IMR-90 (cell line): ENCODE data around the gene TGFA. TPM values are rescaled to one million over a fixed set of nuclear protein-coding genes. Genes with fewer than 3 reads are reported as not detected.

ENCODE experiments used
- ATAC-seq: fragments of 200-7000 bp; cut with Tn5 transposase; 2 replicates; pipeline ENCODE4 v1.9.1; 2020; ENCODE audit warnings: low read depth, mild to moderate bottlenecking, moderate library complexity
- BruUV-seq: library from RNA; stranded (reverse); fragments of 400-500 nt; replicated peaks from 2 replicates; lab custom pipeline; 2021; lab: Mats Ljungman, UMichigan
- CTCF ChIA-PET: fragments of 300-600 bp; formaldehyde crosslinking; extraction: SDS; loops from one replicate; lab custom pipeline; 2021; ENCODE audit warnings: antibody characterized with exemption; lab: Yijun Ruan, JAX
- POLR2A ChIA-PET: fragments of 300-600 bp; sonication (Branson Sonifier 250); formaldehyde crosslinking; loops from one replicate; lab custom pipeline; 2022; ENCODE audit warnings: antibody characterized with exemption; ENCODE audit not compliant: unreplicated experiment; lab: Charles Lee
- DNase-seq: peaks from one replicate; pipeline ENCODE4 v3.0.0; 2013
- H2AFZ ChIP-seq: replicated peaks from 2 replicates; pipeline ENCODE3; 2013; ENCODE audit warnings: low read length, mild to moderate bottlenecking; ENCODE audit not compliant: poor library complexity
- H2AK5ac ChIP-seq: 2 replicates; pipeline ENCODE4 v1.6.1; 2013; ENCODE audit warnings: low read depth, low read length, inconsistent platforms
- H2AK9ac ChIP-seq: replicated peaks from 2 replicates; pipeline ENCODE3; 2013; ENCODE audit warnings: mild to moderate bottlenecking, low read depth, low read length, moderate library complexity; ENCODE audit not compliant: poor library complexity
- H2BK120ac ChIP-seq: 2 replicates; pipeline ENCODE4 v1.6.1; 2013; ENCODE audit warnings: low read depth, low read length, inconsistent platforms
- H2BK15ac ChIP-seq: 3 replicates; pipeline ENCODE4 v1.6.1; 2013; ENCODE audit warnings: low read depth, low read length, inconsistent platforms
- H2BK20ac ChIP-seq: 2 replicates; pipeline ENCODE4 v1.6.1; 2013; ENCODE audit warnings: low read depth, mild to moderate bottlenecking, inconsistent platforms, low read length, moderate library complexity
- H2BK5ac ChIP-seq: 2 replicates; pipeline ENCODE4 v1.6.1; 2013; ENCODE audit warnings: mild to moderate bottlenecking, low read depth, low read length, inconsistent platforms; ENCODE audit not compliant: poor library complexity, severe bottlenecking
- H3K14ac ChIP-seq: replicated peaks from 2 replicates; pipeline ENCODE4 v1.6.1; 2013; ENCODE audit warnings: low read depth, low read length, inconsistent platforms
- H3K18ac ChIP-seq: 2 replicates; pipeline ENCODE4 v1.6.1; 2013; ENCODE audit warnings: low read depth, low read length, control low read depth
- H3K23ac ChIP-seq: 2 replicates; pipeline ENCODE4 v1.6.1; 2013; ENCODE audit warnings: low read depth, low read length, inconsistent platforms
- H3K27ac ChIP-seq: 2 replicates; pipeline ENCODE4 v1.5.1; 2013; ENCODE audit warnings: mild to moderate bottlenecking, control low read depth, low read length; ENCODE audit not compliant: insufficient read depth
- H3K27me3 ChIP-seq: 2 replicates; pipeline ENCODE4 v1.6.1; 2013; ENCODE audit warnings: low read length; ENCODE audit not compliant: control insufficient read depth, insufficient read depth
- H3K36me3 ChIP-seq: 2 replicates; pipeline ENCODE4 v1.6.1; 2013; ENCODE audit warnings: low read length, mixed read lengths; ENCODE audit not compliant: control insufficient read depth, insufficient read depth
- H3K4ac ChIP-seq: 2 replicates; pipeline ENCODE4 v1.6.1; 2013; ENCODE audit warnings: low read depth, low read length, inconsistent platforms
- H3K4me1 ChIP-seq: 2 replicates; pipeline ENCODE4 v1.6.1; 2013; ENCODE audit warnings: low read length, mixed read lengths; ENCODE audit not compliant: control insufficient read depth, insufficient read depth
- H3K4me2 ChIP-seq: 2 replicates; pipeline ENCODE4 v1.6.1; 2013; ENCODE audit warnings: low read depth, mild to moderate bottlenecking, control low read depth, low read length, moderate library complexity
- H3K4me3 ChIP-seq: 2 replicates; pipeline ENCODE4 v1.5.1; 2013; ENCODE audit warnings: low read depth, mild to moderate bottlenecking, control low read depth, low read length, moderate library complexity; ENCODE audit not compliant: insufficient read depth
- H3K56ac ChIP-seq: 2 replicates; pipeline ENCODE4 v1.6.1; 2013; ENCODE audit warnings: low read length, inconsistent platforms; ENCODE audit not compliant: insufficient read depth; ENCODE audit errors: extremely low read depth
- H3K79me1 ChIP-seq, 2 experiments: 2 replicates each; pipeline ENCODE4 v1.6.1; 2013; ENCODE audit warnings: low read length in 2 of 2, inconsistent platforms in 1 of 2, low read depth in 1 of 2
- H3K9ac ChIP-seq: 2 replicates; pipeline ENCODE4 v1.6.1; 2013; ENCODE audit warnings: low read depth, low read length, control low read depth
- H3K9me1 ChIP-seq: 2 replicates; pipeline ENCODE4 v1.6.1; 2013; ENCODE audit warnings: low read length, inconsistent platforms; ENCODE audit not compliant: insufficient read depth
- H3K9me3 ChIP-seq: 2 replicates; pipeline ENCODE4 v1.6.1; 2013; ENCODE audit warnings: low read length; ENCODE audit not compliant: control insufficient read depth, insufficient read depth
- H4K20me1 ChIP-seq: 2 replicates; pipeline ENCODE4 v1.6.1; 2013; ENCODE audit warnings: low read length, inconsistent platforms; ENCODE audit not compliant: insufficient read depth
- H4K5ac ChIP-seq: 2 replicates; pipeline ENCODE4 v1.6.1; 2013; ENCODE audit warnings: mild to moderate bottlenecking, low read depth, low read length, control low read depth
- H4K8ac ChIP-seq, 2 experiments: 2 replicates each; pipeline ENCODE4 v1.6.1; 2013; ENCODE audit warnings: low read depth in 2 of 2, low read length in 2 of 2, control low read depth in 1 of 2, inconsistent platforms in 1 of 2
- H4K91ac ChIP-seq: 2 replicates; pipeline ENCODE4 v1.6.1; 2013; ENCODE audit warnings: low read depth, low read length, inconsistent platforms; ENCODE audit not compliant: insufficient read depth
- BHLHE40 ChIP-seq: fragments of 150-350 bp; IDR thresholded peaks from 2 replicates; pipeline ENCODE4 v1.6.1; 2016; ENCODE audit warnings: mild to moderate bottlenecking, low read depth, low read length
- CEBPB ChIP-seq: IDR thresholded peaks from 2 replicates; pipeline ENCODE4 v1.6.1; 2012; ENCODE audit warnings: low read depth, low read length, improper control_type of control experiment
- MAFK ChIP-seq: IDR thresholded peaks from 2 replicates; pipeline ENCODE4 v1.6.1; 2012; ENCODE audit warnings: low read depth, low read length, improper control_type of control experiment
- NFE2L2 ChIP-seq: fragments of 150-350 bp; IDR thresholded peaks from 2 replicates; pipeline ENCODE4 v1.6.1; 2016; ENCODE audit warnings: low read depth, mild to moderate bottlenecking, low read length
- RAD21 ChIP-seq: IDR thresholded peaks from 2 replicates; pipeline ENCODE4 v1.6.1; 2012; ENCODE audit warnings: low read length, improper control_type of control experiment
- RCOR1 ChIP-seq: IDR thresholded peaks from 2 replicates; pipeline ENCODE4 v1.6.1; 2012; ENCODE audit warnings: mild to moderate bottlenecking, low read length, improper control_type of control experiment; ENCODE audit not compliant: insufficient replicate concordance
- SMC3 ChIP-seq: fragments of 150-350 bp; IDR thresholded peaks from 2 replicates; pipeline ENCODE4 v1.6.1; 2016; ENCODE audit warnings: low read depth, mild to moderate bottlenecking, antibody characterized with exemption, low read length, moderate library complexity
- WGBS, 2 experiments: methylation state at CpG; one replicate each; pipeline versions ENCODE4 v1.1.5 to v1.1.7; 2013; ENCODE audit warnings: missing lambda C conversion rate in 2 of 2; ENCODE audit not compliant: insufficient read length in 1 of 2; ENCODE audit errors: extremely low coverage in 2 of 2; 5-methylcytosine and 5-hydroxymethylcytosine counted together
- dilution Hi-C: fragments of 300-500 bp; cut with HindIII; formaldehyde crosslinking; loops from one replicate; pipeline ENCODE4 v1.14.3; 2018; ENCODE audit warnings: low sequenced_read_pairs; ENCODE audit not compliant: unreplicated experiment
- in situ Hi-C: fragments of 300-500 bp; cut with MboI; formaldehyde crosslinking; loops from 3 replicates; pipeline ENCODE4 v1.14.3; 2019; ENCODE audit warnings: low sequenced_read_pairs, inconsistent platforms, mixed read lengths
- intact Hi-C: fragments of 100-400 bp; cut with micrococcal nuclease; formaldehyde crosslinking; loops from 2 replicates; pipeline ENCODE4 v1.10.0; 2022
- polyA plus RNA-seq, 3 experiments: library from polyadenylated mRNA; depleted of rRNA; stranded (reverse); fragments of >200 nt; gene quantifications; 2 replicates each; pipeline ENCODE4 v1.2.3, GENCODE V29; 2012; ENCODE audit warnings: low replicate concordance in 1 of 3
- total RNA-seq: library from RNA; depleted of rRNA; stranded (reverse); fragments of >200 nt; gene quantifications from 2 replicates; pipeline ENCODE4 v1.2.3, GENCODE V29; 2012

The TGFA gene
- total and polyA plus RNA-seq, 2 of the 4 experiments (the other 2 are of a cell fraction): not detected

- H2BK120ac ChIP-seq: no peak overlapping the region
- in situ Hi-C loops: no loop called here
- no peaks in the 10 kb centered on the region for H3K9me1 ChIP-seq
- dilution Hi-C loops: no loop called here
- WGBS, 2 experiments: no CpG with 5 or more reads among the region's 1 CpG
- POLR2A ChIA-PET: no interaction called here
- H2AK5ac ChIP-seq: no peak overlapping the region
- no peak for DNase-seq
- no peak overlapping the region for H2AK9ac ChIP-seq
- no peaks in the 10 kb centered on the region for H4K20me1 ChIP-seq
- H3K9ac ChIP-seq: no peak overlapping the region
- no peak for ATAC-seq
- CTCF ChIA-PET: no interaction called here
- no peak overlapping the region for H2BK20ac ChIP-seq
- BruUV-seq: no TSS peak
- H3K27ac ChIP-seq: no peak overlapping the region
- no peak overlapping the region for H3K4me2 ChIP-seq
- intact Hi-C loops: no loop called here
- H4K8ac ChIP-seq: no peak overlapping the region
- no peaks in the 10 kb centered on the region for H3K4me1 ChIP-seq
- no peak for TF ChIP-seq MAFK
- TF ChIP-seq SMC3: no peak
- TF ChIP-seq CEBPB: no peak
- TF ChIP-seq RCOR1: no peak
- TF ChIP-seq RAD21: no peak
- TF ChIP-seq NFE2L2: no peak
- TF ChIP-seq BHLHE40: no peak
- no peak overlapping the region for H4K5ac ChIP-seq
- H3K27me3 ChIP-seq: peaks cover 9% of the 10 kb centered on the region
- no peaks in the 10 kb centered on the region for H3K79me1 ChIP-seq
- H3K36me3 ChIP-seq: no peaks in the 10 kb centered on the region
- H3K14ac ChIP-seq: no peak overlapping the region
- H3K18ac ChIP-seq: no peak overlapping the region
- no peak overlapping the region for H2AFZ ChIP-seq
- no peak overlapping the region for H2BK5ac ChIP-seq
- no peaks in the 10 kb centered on the region for H3K9me3 ChIP-seq
- no peak overlapping the region for H3K56ac ChIP-seq
- no peak overlapping the region for H3K4ac ChIP-seq
- no peak overlapping the region for H4K91ac ChIP-seq
- no peak overlapping the region for H3K4me3 ChIP-seq
- H3K23ac ChIP-seq: no peak overlapping the region
- no peak overlapping the region for H2BK15ac ChIP-seq
These were observed 76.2 kb downstream of the TGFA start for GRCh38 chr2:70477441-70477844.
